Cardiac fibroblast (primary cell): ENCODE measurements around the gene MOCS3.
A peak's percentile ranks its signal among the peaks of the same experiment; 100 is the strongest.

Source experiments
- DNase-seq, 2 donors: peaks; one replicate each; pipeline versions ENCODE4 v3.0.0 to v3.0.0-alpha.2; 2010; ENCODE audit warnings: low read depth in 2 of 2
- H3K4me3 ChIP-seq, 2 donors: replicated peaks in 1 of 2; 1 replicate in 1 of 2; 2 replicates in 1 of 2; pipeline ENCODE4 v1.5.1; 2011; ENCODE audit warnings: low read depth in 2 of 2, low read length in 2 of 2, mild to moderate bottlenecking in 2 of 2, moderate library complexity in 1 of 2
- TF ChIP-seq, protein P1 (sequence below): IDR thresholded peaks from one replicate; pipeline ENCODE4 v1.5.1; 2011; ENCODE audit warnings: low read depth, mild to moderate bottlenecking, low read length, inconsistent platforms

Gene MOCS3

DNA sequence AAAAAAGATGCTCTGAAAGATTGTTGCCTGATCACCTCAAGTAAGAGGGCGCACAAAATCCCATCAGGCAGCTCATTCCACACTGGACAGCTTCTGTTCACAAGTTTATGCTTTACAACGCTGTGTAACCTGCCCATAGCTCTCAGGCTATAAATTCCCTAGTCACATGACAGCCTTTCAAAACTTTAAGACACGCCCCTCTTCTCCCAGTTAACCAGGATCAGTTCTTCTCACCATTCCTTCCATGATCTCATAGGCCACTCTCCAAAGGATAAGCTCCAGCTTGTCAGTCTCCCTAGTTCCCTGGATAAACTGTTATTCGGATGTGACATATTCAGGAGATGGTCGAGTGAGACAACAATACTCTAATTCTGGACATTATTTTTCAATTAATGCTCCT lies 42.4 kb upstream of the MOCS3 start:
- no peak overlapping the region for H3K4me3 ChIP-seq
- TF ChIP-seq, protein P1, sequence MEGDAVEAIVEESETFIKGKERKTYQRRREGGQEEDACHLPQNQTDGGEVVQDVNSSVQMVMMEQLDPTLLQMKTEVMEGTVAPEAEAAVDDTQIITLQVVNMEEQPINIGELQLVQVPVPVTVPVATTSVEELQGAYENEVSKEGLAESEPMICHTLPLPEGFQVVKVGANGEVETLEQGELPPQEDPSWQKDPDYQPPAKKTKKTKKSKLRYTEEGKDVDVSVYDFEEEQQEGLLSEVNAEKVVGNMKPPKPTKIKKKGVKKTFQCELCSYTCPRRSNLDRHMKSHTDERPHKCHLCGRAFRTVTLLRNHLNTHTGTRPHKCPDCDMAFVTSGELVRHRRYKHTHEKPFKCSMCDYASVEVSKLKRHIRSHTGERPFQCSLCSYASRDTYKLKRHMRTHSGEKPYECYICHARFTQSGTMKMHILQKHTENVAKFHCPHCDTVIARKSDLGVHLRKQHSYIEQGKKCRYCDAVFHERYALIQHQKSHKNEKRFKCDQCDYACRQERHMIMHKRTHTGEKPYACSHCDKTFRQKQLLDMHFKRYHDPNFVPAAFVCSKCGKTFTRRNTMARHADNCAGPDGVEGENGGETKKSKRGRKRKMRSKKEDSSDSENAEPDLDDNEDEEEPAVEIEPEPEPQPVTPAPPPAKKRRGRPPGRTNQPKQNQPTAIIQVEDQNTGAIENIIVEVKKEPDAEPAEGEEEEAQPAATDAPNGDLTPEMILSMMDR = no peak
- peak; percentile 52 for DNase-seq

DNA sequence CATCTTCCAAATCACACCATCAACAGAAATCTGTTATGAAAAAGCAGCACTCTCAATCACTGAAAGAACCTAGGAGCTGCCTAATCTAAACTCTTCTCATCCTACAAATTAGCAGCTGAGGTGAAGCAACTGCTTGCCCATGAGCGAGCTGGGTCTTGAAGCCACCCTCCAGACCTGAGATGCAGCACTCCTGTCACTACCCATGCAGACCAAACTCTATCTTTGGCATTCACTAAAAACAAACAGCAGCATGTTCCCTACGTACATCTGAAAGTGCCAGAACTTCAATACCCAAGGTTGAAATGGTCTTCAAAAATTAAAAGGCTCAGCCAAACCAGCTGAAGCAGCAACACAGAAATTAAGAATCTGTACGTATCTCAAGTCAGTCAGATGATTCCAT lies 41.7 kb upstream of the MOCS3 start:
- TF ChIP-seq, protein P1 = no peak
- no peak for DNase-seq
- H3K4me3 ChIP-seq = no peak overlapping the region

DNA sequence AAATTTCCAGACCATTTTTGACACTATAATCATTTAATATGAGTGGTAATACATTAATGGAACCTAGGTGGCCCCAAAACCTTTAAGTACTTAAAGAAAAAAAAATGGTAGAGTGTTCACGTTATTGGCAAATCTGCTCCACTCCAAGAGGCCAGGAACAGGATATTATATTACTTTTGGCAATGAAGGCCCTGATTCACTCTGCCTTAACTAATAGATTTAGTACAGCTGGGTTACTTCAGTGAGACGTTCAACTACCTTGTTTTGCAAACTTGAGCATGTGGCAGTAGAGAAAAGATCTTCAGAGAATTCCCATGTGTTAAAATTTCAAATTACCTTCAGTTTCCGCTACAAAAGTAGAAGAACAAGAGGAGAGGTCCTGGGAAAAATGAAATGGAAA lies 40.2 kb upstream of the MOCS3 start:
- TF ChIP-seq, protein P1 = no peak
- no peak overlapping the region for H3K4me3 ChIP-seq
- peak; percentile 63 to 72 for DNase-seq

DNA sequence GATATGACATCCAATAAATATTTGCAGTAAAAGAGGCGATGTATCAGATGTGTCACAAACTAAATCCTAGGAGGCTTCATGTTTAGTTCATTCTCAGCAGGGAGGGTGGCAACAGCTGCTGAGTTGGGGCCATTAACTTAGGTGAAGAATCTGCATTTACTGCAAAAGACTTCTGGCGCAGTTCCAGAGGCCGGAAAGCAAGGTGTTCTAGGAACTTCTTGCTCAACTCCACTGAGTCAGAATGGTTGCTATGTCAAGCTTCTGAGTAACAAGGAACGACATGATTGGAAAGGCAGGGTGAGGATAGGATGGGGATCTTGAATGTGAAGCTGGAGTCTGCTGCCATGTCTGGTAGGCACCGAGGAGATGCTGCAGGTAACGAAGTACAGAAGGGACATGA lies 39.1 kb upstream of the MOCS3 start:
- no peak overlapping the region for H3K4me3 ChIP-seq
- TF ChIP-seq, protein P1 = no peak
- DNase-seq = peak; percentile 77 to 95

DNA sequence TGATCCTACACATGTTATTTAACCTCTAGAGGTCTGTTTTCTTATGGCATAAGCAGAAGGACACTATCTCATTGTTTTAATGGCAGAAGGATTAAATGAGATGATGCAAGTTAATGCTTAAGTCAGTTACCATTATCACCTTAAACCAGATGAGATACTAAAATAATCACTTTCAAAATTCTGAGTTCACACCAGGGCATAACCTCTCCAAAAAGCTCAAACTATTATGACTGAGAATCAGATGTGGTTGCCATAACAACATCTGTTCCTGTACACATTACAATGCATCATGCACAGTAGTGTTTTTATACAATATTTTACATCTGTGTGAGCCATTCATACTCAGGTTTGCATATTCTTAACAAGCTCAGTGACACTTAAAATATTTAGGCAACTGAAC lies 37.6 kb upstream of the MOCS3 start:
- peak; percentile 55 to 59 for DNase-seq
- TF ChIP-seq, protein P1 = no peak
- H3K4me3 ChIP-seq = no peak overlapping the region

DNA sequence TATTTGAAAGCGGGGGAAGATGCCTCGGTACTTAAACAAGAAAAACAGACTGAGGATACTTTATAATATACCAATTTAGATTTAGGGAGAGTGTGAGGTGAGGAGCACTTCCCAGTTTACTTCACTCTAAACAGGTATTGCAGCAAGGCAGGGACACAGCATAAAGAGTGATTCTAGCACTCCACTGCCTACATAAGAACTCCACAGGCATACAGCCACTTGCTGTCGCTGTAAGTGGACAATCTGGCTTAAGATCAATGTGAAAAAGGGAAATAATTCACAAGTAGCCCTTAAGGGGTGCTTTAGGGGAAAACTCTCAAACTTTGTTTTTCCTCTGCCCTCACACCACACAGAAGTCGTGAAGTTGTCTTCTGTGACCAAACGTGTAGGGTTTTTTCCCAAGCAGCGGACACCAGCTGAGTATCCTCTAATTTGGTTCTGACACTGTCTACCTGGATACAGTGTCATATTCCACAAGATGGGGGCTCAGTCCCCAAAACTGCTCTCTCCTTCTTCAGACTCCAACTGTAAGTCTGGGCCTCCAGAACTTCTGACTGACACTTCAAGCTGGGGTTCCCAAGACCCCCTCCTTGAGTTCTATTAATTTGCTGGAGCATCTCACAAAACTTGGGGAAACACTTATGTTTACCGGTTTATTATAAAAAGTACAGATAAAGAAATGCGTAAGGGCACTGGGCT lies 36.7 kb upstream of the MOCS3 start:
- no peak overlapping the region for H3K4me3 ChIP-seq
- TF ChIP-seq, protein P1 = no peak
- no peak for DNase-seq

DNA sequence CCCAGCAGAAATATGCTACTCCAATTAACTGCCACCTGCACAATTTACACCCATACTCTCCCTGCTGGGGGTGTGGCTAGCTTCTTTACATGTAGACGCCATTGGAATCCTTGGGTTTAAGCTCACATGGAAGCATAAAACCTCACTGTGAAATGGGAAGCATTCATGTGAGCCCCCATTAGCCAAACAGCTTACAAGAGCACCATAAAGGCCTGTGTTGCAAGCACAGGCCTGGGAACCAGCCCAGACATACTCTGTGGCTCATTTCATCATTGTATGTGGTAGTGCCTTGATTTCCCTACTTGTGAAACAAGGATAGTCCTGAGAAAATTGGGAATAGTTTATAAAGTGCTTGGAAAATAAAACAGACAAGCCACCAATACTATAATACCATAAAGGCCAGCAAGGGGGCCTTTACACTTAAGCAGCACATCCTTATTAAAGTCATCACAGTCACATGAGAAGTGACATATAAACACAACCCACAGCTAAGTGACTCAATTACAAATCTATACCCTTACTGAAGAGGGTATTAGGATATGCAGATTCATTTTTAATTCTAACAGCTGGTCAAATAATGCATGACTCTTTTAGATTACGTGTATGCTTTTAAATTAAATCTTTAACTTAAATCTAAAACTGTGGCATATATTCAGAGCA lies 34.2 kb upstream of the MOCS3 start:
- TF ChIP-seq, protein P1 = no peak
- no peak overlapping the region for H3K4me3 ChIP-seq
- no peak for DNase-seq
